Stimulated activated CD8-positive, alpha-beta memory T cell treated with anti-CD3 and anti-CD28 coated beads, Interleukin-7, amount 100 ng/mL, for 4 hours (primary cell): Measurements from ENCODE around the gene CIAO3.
"Not testable (repeated sequence)": the region's sequence is repeated elsewhere in the genome, so short reads cannot be mapped to it uniquely, and the experiment has no call there.

ENCODE experiments used
- DNase-seq, 2 donors: peaks; one replicate each; pipeline ENCODE4 v3.0.0-alpha.2; 2020; ENCODE audit warnings: low read depth in 2 of 2

The CIAO3 gene

GRCh38 chr16:724188-725040 lies 16.4 kb downstream of the CIAO3 start:
- DNase-seq = no peak

GRCh38 chr16:723695-724094 lies 17.1 kb downstream of the CIAO3 start:
- DNase-seq = no peak

- no peak for DNase-seq
Measured at GRCh38 chr16:722835-723633, 17.8 kb downstream of the CIAO3 start.

- DNase-seq = no peak
Measured at GRCh38 chr16:721765-722540, 18.8 kb downstream of the CIAO3 start.

GRCh38 chr16:720990-721764 lies 19.6 kb downstream of the CIAO3 start, which contains the start of gene ANTKMT:
Gene ANTKMT, plus strand, starts transcription at chr16:721146. Its CDS starts 129 bp downstream, at chr16:721275.
- peak in 1 of 2 donors; percentile 73 for DNase-seq

- peak in 1 of 2 donors; percentile 40 for DNase-seq
Measured at GRCh38 chr16:720447-720989, 20.3 kb downstream of the CIAO3 start.

- no peak for DNase-seq
Measured at GRCh38 chr16:719815-720446, 20.9 kb downstream of the CIAO3 start.

- no peak for DNase-seq
Measured at GRCh38 chr16:718922-719321, 21.9 kb downstream of the CIAO3 start.

- no peak for DNase-seq
Measured at GRCh38 chr16:718389-718788, 22.4 kb downstream of the CIAO3 start.

- no peak for DNase-seq
Measured at GRCh38 chr16:717450-718245, 23.1 kb downstream of the CIAO3 start.

- DNase-seq = no peak
Measured at GRCh38 chr16:716768-717325, 23.9 kb downstream of the CIAO3 start.

GRCh38 chr16:716200-716568 lies 24.6 kb downstream of the CIAO3 start:
- no peak for DNase-seq

- no peak for DNase-seq
Measured at GRCh38 chr16:715477-716199, 25.2 kb downstream of the CIAO3 start.

- peak; percentile 63 to 87 for DNase-seq
Measured at GRCh38 chr16:714558-715476, 26.0 kb downstream of the CIAO3 start, which contains the start of gene METRN. Gene METRN, plus strand, starts transcription at chr16:715118. Its CDS starts 172 bp downstream, at chr16:715290.

GRCh38 chr16:714079-714478 lies 26.7 kb downstream of the CIAO3 start:
- no peak for DNase-seq

- not testable (repeated sequence) for DNase-seq
Measured at GRCh38 chr16:712740-713250, 28.0 kb downstream of the CIAO3 start.
